Ramos (cell line): ENCODE results near the gene PET100.

ENCODE experiments used
- in situ Hi-C: fragments of 300-500 bp; cut with MboI; formaldehyde crosslinking; loops from one replicate; pipeline ENCODE4 v1.14.3; 2022; ENCODE audit warnings: low sequenced_read_pairs; ENCODE audit not compliant: unreplicated experiment

Gene PET100

DNA sequence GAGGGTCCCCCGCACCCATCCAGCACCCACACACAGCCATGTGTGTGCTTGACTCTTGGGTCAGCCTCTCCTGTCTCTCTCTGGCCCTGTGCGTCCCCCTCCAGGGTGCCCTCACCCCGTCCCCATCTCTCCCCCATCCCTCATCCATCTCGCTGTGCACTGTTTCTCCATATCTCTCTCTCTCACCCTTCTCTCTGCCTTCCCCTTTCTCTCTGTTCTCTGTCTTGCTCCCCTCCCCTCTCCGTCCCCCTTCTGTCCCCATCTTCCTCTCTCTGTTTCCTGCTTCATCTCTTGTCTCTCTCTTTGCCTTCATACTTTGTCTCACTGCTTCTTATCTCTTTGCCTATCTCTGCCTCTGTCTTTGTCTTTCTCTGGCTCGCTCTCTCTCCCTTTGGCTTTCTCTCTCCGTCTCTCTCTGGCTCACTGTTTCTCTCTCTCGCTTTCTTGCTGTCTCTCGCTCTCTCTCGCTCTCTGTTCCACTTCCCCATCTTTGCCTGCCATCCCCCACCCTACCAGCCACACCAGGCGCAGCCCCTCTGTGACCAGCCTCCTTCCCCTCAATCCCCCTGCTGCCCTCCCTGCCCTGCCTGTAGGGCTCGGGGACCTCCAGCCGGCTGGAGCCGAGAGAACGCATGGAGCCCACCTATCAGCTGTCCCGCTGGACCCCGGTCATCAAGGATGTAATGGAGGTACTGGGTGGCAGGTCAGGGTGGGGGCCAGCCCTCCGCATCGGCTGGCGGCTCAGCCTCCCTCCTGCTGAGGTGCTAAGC, 16.2 kb downstream of the PET100 start:
- in situ Hi-C loops: no loop called here

GRCh38 chr19:7646426-7646700, 16.8 kb downstream of the PET100 start:
- in situ Hi-C loops: no loop called here

DNA sequence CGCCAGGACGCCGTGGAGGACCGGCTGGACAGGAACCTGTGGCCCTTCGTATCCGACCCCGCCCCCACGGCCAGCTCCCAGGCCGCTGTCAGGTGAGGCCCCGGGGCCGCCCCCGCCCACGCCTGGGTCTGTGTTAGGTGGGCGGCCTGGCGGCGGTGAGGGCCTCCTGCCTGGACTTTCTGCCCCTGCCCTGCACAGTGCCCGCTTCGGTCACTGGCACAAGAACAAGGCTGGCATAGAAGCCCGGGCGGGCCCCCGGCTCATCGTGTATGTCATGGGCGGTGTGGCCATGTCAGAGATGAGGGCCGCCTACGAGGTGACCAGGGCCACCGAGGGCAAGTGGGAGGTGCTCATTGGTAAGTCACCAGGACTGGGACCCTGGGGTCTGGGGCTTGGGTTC, 17.6 kb downstream of the PET100 start:
- in situ Hi-C loops: no loop called here

- in situ Hi-C loops: no loop called here
These were observed 18.8 kb downstream of the PET100 start for GRCh38 chr19:7648265-7649014.

DNA sequence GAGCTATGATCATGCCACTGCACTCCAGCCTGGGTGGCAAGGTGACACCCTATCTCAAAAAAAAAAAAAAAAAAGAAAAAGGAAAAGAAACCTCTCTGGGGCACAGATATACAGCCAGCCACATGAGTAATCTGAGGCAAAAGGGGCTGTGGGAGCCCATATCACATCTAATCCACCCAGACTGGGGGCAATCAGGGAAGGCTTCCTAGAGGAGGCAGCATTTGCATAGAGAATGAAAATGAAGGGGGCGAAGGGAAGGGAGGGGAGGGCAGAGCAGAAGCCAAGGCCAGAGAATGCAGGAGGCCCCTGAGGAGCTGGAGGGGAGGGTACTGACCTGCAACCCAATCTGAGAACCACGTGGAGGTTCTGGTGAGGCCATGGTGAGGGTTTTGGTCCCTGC, 20.6 kb downstream of the PET100 start:
- in situ Hi-C loops: no loop called here

GRCh38 chr19:7652061-7652641, 22.6 kb downstream of the PET100 start:
- in situ Hi-C loops: no loop called here

DNA sequence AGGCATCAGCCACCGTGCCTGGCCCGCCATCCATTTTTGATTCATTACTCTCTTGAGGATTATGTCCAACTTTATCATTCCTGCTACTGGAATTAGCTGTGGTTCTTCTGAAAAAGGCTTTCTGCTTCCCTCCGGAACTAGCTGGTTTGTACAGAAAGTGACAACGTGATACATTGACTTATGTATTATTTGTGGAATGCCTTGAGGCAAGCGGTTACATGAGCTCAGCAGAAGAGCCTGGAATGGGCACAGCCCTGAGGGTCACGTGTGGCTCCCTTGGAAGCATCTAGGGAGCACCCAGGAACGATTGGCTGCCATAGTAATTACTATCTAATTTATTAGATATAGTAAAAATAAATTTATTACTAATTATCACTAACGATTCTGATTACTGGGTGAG, 24.8 kb downstream of the PET100 start:
- in situ Hi-C loops: no loop called here

DNA sequence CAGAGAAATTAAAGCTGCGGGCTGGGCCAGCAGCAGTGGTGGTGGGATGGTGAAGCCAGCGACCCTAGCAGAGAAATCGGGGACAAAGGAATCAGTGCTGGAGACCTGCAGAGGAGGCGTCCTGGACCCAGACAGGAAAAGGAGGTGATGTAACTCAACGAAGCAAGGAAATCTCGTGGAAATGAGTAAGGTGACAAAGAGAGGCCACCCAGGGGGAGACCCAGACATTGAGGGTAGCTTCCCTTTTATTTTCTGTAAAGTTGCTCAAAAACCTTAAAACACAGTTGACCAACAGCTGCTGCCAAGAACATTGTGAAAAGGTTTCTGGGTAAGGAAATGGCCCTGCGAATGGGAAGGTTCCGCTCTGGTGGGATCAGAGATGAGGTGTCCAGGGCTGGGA, 26.0 kb downstream of the PET100 start:
- in situ Hi-C loops: no loop called here

DNA sequence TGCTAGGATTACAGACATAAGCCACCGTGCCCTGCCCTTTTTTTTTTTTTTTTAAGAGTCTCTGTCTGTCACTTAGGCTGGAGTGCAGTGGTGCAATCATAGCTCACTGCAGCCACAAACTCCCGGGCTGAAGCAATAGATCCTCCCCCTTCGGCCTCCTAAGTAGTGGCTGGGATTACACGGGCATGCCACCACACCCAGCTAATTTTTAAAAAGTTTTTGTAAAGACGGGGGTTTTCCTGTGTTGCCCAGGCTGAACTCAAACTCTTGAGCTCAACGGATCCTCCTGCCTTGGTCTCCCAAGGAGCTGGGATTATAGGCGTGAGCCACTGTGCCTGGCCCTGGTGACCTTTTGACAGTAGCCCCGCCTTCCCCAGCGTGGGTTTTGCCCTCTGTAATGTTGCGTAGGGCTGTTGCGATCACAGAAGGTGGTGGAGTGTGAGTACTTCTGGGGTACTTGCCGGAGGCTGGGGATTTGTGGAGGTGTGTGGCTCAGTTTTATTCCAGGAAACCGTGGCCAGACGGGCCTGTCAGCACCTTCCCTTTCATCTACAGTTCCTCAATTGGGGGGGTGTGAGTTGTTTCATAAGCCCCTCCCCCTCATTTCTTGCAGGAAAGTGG, 27.6 kb downstream of the PET100 start:
- in situ Hi-C loops: no loop called here

DNA sequence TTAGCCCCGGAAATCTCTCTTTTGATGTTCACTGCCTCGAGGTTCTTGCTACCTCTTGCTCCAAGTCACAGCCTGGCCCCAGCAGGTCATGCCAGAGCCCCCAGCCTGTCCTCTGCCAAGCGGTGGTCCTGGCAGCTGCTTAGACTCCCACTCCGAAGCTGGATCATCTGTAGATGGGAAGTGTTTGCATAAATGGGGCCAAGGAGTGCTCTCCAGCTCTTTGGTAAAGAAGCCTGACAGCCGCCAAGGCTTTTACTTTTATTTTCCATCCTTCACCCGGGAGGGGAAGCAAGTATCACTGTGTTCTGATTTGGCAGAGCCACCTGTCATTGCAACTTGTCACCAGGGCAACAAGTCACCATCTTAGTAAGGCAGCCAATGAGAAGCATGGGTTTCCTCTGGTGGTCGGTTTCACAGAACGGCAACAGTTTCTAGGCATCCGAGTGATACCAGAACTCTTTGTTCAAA, 28.7 kb downstream of the PET100 start:
- in situ Hi-C loops: no loop called here

DNA sequence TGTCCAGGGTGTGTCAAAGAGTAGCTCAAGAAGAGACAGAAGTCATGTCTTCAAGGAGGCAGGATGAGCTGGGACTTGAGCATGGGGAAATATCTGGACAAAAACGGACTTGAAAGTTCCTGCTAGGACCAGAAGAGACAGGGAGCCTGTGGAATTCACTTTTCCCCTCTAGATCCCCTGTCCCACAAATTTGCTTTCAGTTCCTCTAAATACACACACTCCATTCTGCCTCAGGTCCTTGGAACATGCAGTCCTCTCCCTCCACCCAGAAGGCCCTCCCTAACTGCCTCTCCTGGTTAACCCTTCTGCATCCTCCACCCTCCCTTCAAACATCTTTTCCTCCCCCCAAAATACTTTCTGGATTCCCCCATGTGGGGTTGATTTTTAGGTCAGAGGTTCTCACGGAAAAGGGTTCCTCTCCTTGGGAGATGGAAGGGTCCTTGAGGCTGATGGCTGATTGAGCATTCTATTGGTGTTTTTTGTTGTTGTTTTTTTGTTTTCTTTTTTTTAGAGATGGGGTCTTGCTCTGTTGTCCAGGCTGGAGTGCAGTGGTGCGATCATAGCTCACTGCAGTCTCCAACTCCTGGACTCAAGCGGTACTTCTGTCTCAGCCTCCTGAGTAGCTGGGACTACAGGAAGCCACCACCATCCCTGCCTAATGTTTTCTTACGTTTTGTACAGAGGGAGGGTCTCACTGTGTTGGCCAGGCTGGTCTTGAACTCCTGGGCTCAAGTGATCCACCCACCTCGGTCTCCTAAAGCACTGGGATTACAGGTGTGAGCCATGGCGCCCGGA, 32.3 kb downstream of the PET100 start:
- in situ Hi-C loops: no loop called here

- in situ Hi-C loops: no loop called here
These were observed 33.1 kb downstream of the PET100 start for GRCh38 chr19:7662657-7663056.

GRCh38 chr19:7663706-7664105, 34.1 kb downstream of the PET100 start:
- in situ Hi-C loops: no loop called here

DNA sequence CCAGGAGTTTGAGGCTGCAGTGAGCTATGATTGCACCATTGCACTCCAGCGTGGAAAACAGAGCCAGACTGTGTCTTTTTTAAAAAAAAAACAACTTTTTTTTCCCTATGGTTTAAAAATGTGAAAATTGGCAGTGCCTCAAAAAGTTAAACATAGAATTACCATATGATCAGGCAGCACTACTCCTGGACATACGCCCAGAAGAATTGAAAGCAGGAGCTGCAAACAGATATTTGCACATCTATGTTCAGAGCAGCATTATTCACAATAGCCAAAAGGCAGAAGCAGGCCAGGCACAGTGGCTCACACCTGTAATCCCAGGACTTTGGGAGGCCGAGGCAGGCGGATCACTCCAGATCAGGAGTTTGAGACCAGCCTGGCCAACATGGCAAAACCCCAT, 35.5 kb downstream of the PET100 start:
- in situ Hi-C loops: no loop called here

DNA sequence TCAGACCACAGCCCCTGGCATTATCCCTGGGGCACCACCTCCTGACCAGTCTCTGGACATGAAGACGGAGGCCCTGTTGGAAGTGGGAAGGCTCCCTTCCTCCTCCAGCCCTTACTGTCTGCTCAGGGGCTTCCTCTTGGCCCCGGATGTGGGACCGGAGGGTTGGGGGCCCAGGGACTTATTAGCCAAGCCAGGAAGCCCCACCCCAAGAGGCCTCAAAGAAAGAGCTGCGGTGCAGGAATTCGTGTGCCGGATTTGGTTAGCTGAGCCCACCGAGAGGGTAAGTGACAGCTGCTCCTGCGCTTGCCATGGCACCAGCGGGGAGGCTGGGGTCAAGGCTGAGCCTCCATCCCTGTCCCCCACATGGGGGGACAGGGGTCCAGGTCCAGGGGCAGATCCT, 39.2 kb downstream of the PET100 start, which contains the start of gene RETN:
TSS of gene RETN (plus strand) at position 208 of the 400 bp plus-strand sequence. CDS start 278 bp downstream, outside the sequence.
- in situ Hi-C loops: no loop called here

DNA sequence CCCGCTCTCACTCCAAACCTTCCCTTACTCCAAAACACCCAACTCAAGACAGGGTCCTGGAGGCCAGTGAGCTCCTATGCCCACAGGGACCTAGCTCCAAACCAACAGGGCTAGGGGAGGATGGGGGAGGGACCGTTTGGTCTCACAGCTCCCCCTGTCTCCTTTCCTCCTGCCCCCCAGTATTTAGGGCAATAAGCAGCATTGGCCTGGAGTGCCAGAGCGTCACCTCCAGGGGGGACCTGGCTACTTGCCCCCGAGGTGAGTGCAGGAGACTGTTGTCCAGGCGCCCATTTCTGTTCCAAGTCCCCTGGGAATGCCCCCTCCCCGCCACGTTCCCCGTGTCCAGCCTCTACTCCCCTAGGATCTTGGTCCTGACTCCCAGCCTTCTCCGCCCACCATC, 40.0 kb downstream of the PET100 start:
- in situ Hi-C loops: no loop called here

DNA sequence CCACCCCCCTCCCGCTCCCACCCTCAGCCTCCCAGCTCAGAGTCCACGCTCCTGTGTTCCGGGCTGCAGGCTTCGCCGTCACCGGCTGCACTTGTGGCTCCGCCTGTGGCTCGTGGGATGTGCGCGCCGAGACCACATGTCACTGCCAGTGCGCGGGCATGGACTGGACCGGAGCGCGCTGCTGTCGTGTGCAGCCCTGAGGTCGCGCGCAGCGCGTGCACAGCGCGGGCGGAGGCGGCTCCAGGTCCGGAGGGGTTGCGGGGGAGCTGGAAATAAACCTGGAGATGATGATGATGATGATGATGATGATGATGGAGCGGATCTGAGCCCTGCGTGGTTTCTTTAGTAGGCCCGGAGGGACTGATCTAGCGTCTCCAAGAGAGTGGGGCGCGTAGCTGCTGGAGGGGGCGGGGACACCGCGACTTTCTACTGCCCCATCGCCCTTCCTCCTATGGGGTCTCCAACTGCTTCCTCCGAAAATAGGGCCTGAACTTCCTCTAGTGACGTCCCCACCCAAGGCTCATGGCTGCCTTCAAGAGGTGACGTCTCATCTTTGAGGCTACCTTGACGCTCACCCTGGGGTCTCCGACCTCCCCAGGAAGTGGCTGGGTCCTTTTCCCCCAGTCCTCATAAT, 40.7 kb downstream of the PET100 start:
- in situ Hi-C loops: no loop called here

DNA sequence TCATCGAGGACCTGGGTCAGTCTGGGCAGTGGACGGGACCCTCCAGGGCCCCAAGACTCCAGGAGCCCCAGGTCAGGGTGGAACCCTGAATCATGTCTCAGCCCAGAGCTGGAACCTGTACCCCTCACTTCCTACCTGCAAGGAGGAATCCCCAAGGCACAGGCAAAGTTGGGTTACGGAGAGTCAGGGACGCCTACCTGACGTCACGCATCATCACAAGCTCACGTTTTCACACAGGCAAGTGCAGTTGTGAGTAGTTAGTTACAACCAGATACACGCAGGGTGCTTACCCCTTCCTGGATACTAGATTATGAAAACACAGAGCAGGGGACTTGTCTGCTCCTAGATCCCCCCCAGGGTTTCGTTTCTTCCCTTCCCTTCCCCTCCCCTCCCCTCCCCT, 41.2 kb downstream of the PET100 start:
- in situ Hi-C loops: no loop called here

DNA sequence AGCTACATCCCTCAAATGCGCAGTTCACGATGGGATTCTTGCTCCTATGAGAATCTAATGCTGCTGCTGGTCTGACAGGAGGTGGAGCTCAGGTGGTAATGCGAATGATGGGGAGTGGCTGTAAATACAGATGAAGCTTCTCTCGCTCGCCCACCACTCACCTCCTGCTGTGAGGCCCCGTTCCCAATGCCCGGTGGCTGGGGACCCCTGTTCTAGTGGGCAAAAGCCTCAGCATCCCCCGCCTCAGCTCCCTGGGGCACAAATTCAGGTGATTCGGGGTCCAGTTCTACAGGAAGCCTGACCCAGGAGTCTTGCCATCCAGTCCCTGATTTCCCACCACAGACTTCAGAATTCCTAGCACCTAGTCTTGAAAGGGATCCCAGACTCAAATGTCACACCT, 42.9 kb downstream of the PET100 start:
- in situ Hi-C loops: no loop called here
